ENCODE measurements around the gene NPW. TPM values are rescaled to one million over a fixed set of nuclear protein-coding genes. Genes with fewer than 3 reads are reported as not detected.

Gene NPW
- total and polyA plus RNA-seq, 9 of the 15 experiments (the other 6 are each of a cell fraction or from before 2014, with no cell fraction given): 0.14 to 4.0 (median 2.6) TPM; not detected in 4

- peaks cover 19% of the 10 kb centered on the region for H3K9me1 ChIP-seq (ENCODE audit: control insufficient read depth, insufficient read depth, low read length)
- peaks cover 27 to 93% of the 10 kb centered on the region in 2 experiments for H3K4me1 ChIP-seq (replicated peaks in 1 of 2; ENCODE audit: control insufficient read depth in 2 of 2, insufficient read depth in 2 of 2, low read length in 2 of 2)
- ChIA-PET CTCF (ENCODE audit: low intra/inter-chr PET ratio) (no interaction called here), POLR2A (interaction anchor here (0.6 to 1.1 kb wide), 2 partner anchors 141 to 145 kb away, joined by 3 read pairs; no protein-coding TSS in a partner anchor)
- no peak overlapping the region for H2AFZ ChIP-seq (ENCODE audit: low read depth, low read length)
- no TSS peak for BruUV-seq (replicated peaks)
- DNase-seq (ENCODE audit: extremely low read depth in 1 of 4, low spot score in 3 of 4) (no peak), ATAC-seq (no peak), FAIRE-seq (no peak)
- H4K20me1 ChIP-seq (replicated peaks; ENCODE audit: control insufficient read depth, insufficient read depth, low read length): peaks cover 46% of the 10 kb centered on the region
- H3K36me3 ChIP-seq (ENCODE audit: control insufficient read depth, insufficient read depth, low read length): peaks cover 66% of the 10 kb centered on the region; the same call in 2 of the 3 replicates
- in situ Hi-C loops (cut with MboI): no loop called here
- H3K9me3 ChIP-seq (replicated peaks; ENCODE audit: control insufficient read depth, insufficient read depth, low read depth, low read length): no peaks in the 10 kb centered on the region
- TF ChIP-seq STAT5B (CRISPR knock-in tag; IDR thresholded peaks at IDR 0.05): no peak
- TF ChIP-seq NFYB (IDR thresholded peaks at IDR 0.05; ENCODE audit: extremely low read depth, insufficient read length): no peak
- TF ChIP-seq POLR2AphosphoS5 (IDR thresholded peaks at IDR 0.05; ENCODE audit: control insufficient read depth, insufficient read depth, low read depth, low read length): 0 out of 2 replicates have a peak, but pooled peaks have one; percentile 1
- TF ChIP-seq E2F5 (CRISPR knock-in tag; IDR thresholded peaks at IDR 0.05): no peak
- TF ChIP-seq NR2C2 (CRISPR knock-in tag; IDR thresholded peaks at IDR 0.05): no peak
- no peak for TF ChIP-seq NR2C2 (tag; IDR thresholded peaks at IDR 0.05)
- TF ChIP-seq ZNF324 (CRISPR knock-in tag; IDR thresholded peaks at IDR 0.05): no peak
- TF ChIP-seq NR3C1 (CRISPR knock-in tag; IDR thresholded peaks at IDR 0.05): no peak
- no peak for TF ChIP-seq CC2D1A (IDR thresholded peaks at IDR 0.05)
- intact Hi-C loops (cut with micrococcal nuclease): no loop called here
- no peak overlapping the region for H3K27ac ChIP-seq (ENCODE audit: extremely low read depth, low read depth, low read length)
- 86% methylated on average over 7 of the region's 8 CpGs for WGBS (ENCODE audit: insufficient coverage, low coverage, missing lambda C conversion rate)
- H3K9ac ChIP-seq (ENCODE audit: insufficient read depth in 1 of 2, low read depth in 2 of 2, low read length in 2 of 2): peak overlapping the region in 1 of 2 experiments; percentile 99; a peak in 2 of 4 replicates
- H3K4me3 ChIP-seq: no peak overlapping the region
- no peak overlapping the region for H3K4me2 ChIP-seq (ENCODE audit: insufficient read depth, low read length)
- no peaks in the 10 kb centered on the region for H3K27me3 ChIP-seq (ENCODE audit: control insufficient read depth in 2 of 2, insufficient read depth in 2 of 2, low read length in 2 of 2)
- peaks cover 83% of the 10 kb centered on the region for H3K79me2 ChIP-seq (ENCODE audit: control insufficient read depth, insufficient read depth, low read length)
These were observed 13.3 kb upstream of the NPW start for GRCh38 chr16:2006317-2006716.

All from K562 (cell line).